Stimulated activated CD4-positive, alpha-beta T cell treated with anti-CD3 and anti-CD28 coated beads, TNF-alpha, amount 100 ng/mL, for 1 hour (primary cell): ENCODE results near the gene PAPSS1.

Experiments
- DNase-seq, 3 donors: peaks; one replicate each; pipeline ENCODE4 v3.0.0-alpha.2; 2020; ENCODE audit warnings: low read depth in 3 of 3, low spot score in 1 of 3

Gene PAPSS1

GRCh38 chr4:107570952-107571351, 149.1 kb downstream of the PAPSS1 start:
- no peak for DNase-seq

- no peak for DNase-seq
Observed at GRCh38 chr4:107564326-107564725, 155.7 kb downstream of the PAPSS1 start.
